Measurements from ENCODE around the gene TMEM163. TPM values are rescaled to one million over a fixed set of nuclear protein-coding genes. Genes with fewer than 3 reads are reported as not detected.

TMEM163 gene
- total and polyA plus RNA-seq, 2 donors (not counting 3 experiments of a cell fraction or from before 2014, with no cell fraction given): 1.0 to 2.8 TPM

GRCh38 chr2:134700730-134701129 is 18.1 kb downstream of the TMEM163 start:
- POLR2A ChIA-PET: no interaction called here
- no peak for TF ChIP-seq POLR2AphosphoS5 (IDR thresholded peaks at IDR 0.05; ENCODE audit: insufficient read depth, low read depth, low read length)
- no peak for TF ChIP-seq MAX (IDR thresholded peaks at IDR 0.05; ENCODE audit: insufficient read depth, insufficient read length)
- no peak for TF ChIP-seq FOS (IDR thresholded peaks at IDR 0.05; ENCODE audit: borderline replicate concordance, insufficient read depth, low read length)
- TF ChIP-seq JUN (IDR thresholded peaks at IDR 0.05; ENCODE audit: borderline replicate concordance, insufficient read depth, insufficient read length, low read depth): no peak
- no peak for TF ChIP-seq MYC (IDR thresholded peaks at IDR 0.05; ENCODE audit: low read depth, low read length)
- TF ChIP-seq CTCF (IDR thresholded peaks at IDR 0.05; ENCODE audit: extremely low read depth in 1 of 2, insufficient read depth in 1 of 2, low read depth in 1 of 2, low read length in 2 of 2): no peak
- no peak for TF ChIP-seq GATA2 (IDR thresholded peaks at IDR 0.05; ENCODE audit: insufficient read depth, insufficient read length, low read depth, low read length)
- no peak for TF ChIP-seq EZH2 (IDR thresholded peaks at IDR 0.05; ENCODE audit: borderline replicate concordance, low read depth, low read length, severe bottlenecking)
- no peak for TF ChIP-seq POLR2A (IDR thresholded peaks at IDR 0.05; ENCODE audit: low read depth, low read length)
- BruUV-seq (replicated peaks): no TSS peak
- CTCF ChIA-PET: interaction anchor here (0.6 kb wide), 2 partner anchors 15 to 42 kb away, joined by 3 read pairs; no protein-coding TSS in a partner anchor
- Histone ChIP-seq H3K9me1 (replicated peaks; ENCODE audit: control insufficient read depth, extremely low read depth, insufficient read depth, low read length) (no peaks in the 10 kb centered on the region), H3K36me3 (ENCODE audit: control insufficient read depth in 2 of 2, extremely low read depth in 1 of 2, insufficient read depth in 2 of 2, low read length in 2 of 2) (no peaks in the 10 kb centered on the region), H3K4me1 (ENCODE audit: control insufficient read depth, extremely low read depth, insufficient read depth, low read length) (no peaks in the 10 kb centered on the region), H3K79me2 (ENCODE audit: control insufficient read depth, insufficient read depth, low read length) (no peaks in the 10 kb centered on the region), H2AFZ (ENCODE audit: low read depth, low read length) (no peak overlapping the region), H3K27me3 (ENCODE audit: control insufficient read depth in 2 of 2, insufficient read depth in 2 of 2, low read length in 2 of 2) (peaks cover 0 to 12% of the 10 kb centered on the region in 2 experiments), H4K20me1 (replicated peaks; ENCODE audit: control insufficient read depth, extremely low read depth, insufficient read depth, low read length) (no peaks in the 10 kb centered on the region), H3K4me3 (replicated peaks in 1 of 3; ENCODE audit: insufficient read depth in 1 of 3, low read depth in 1 of 3, low read length in 3 of 3) (no peak overlapping the region), H3K4me2 (ENCODE audit: insufficient read depth, low read length) (no peak overlapping the region), H3K27ac (ENCODE audit: insufficient read depth, low read depth, low read length) (no peak overlapping the region), H3K9me3 (replicated peaks; ENCODE audit: control insufficient read depth, insufficient read depth, low read length) (no peaks in the 10 kb centered on the region), H3K9ac (replicated peaks; ENCODE audit: extremely low read depth, insufficient read depth, low read length) (no peak overlapping the region)
- FAIRE-seq (no peak), DNase-seq (ENCODE audit: low read depth, low spot score) (no peak)
- intact Hi-C loops (cut with micrococcal nuclease) (no loop called here), dilution Hi-C loops (cut with MboI; ENCODE audit: extremely low pct_ligation_motif_present, low sequenced_read_pairs) (no loop called here)
